ENCODE data around the gene MAPK12.

MAPK12 gene

GRCh38 chr22:50252082-50253045 lies 9.1 kb downstream of the MAPK12 start:
- DNase-seq (ENCODE audit: low spot score): peak; percentile 59

DNA sequence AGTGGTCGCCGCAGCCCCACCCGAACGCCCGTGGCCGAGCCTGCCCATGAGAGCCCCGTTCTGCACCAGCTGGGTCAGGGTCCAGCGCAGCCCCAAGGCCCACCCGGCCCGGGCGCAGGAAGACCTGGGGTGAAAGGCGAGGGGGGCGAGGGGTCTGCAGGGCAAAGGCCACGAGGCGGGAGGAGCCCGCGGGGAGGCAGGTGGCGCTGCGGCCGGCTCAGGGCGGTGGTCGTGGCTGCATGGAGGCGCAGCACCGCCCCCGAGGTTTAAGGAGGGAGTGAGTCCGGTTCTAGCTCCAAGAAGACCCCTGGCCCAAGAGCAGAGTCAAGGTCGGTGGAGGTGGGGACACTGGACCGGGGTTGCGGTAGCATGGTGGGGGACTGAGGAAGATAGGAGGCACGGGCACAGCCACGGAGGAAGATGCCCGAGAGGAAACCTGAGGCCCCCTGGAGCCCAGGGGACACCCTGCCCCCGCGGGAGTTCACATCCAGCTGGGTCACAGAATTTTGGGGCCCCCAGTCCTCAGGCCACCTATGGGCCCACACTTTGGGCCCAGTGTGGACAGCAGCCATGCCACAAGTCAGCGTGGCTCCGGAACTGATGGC lies 9.9 kb downstream of the MAPK12 start:
- no peak for DNase-seq (ENCODE audit: low spot score)

- peak; percentile 50 for DNase-seq (ENCODE audit: low spot score)
Measured at GRCh38 chr22:50250555-50251476, 10.7 kb downstream of the MAPK12 start, which contains the start of gene HDAC10. Gene HDAC10 (minus strand): TSS chr22:50251265. CDS start chr22:50251032, 233 bp downstream.

DNA sequence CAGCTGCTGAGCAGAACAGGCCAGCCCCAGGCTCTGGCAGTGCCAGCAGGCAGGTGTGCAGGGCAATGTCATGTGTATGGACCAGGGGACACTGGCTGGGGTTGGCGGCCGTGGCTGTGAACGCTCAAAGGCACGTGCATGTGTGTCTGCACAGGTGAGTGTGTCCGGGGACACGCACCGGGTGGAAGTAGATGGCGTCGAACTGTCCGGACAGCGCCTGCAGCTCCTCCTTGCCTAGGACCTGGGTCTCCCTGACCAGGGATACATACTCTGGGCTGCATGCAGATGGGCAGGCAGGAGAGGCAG lies 11.3 kb downstream of the MAPK12 start:
- no peak for DNase-seq (ENCODE audit: low spot score)

- no peak for DNase-seq (ENCODE audit: low spot score)
Measured at GRCh38 chr22:50249341-50250248, 11.9 kb downstream of the MAPK12 start.

DNA sequence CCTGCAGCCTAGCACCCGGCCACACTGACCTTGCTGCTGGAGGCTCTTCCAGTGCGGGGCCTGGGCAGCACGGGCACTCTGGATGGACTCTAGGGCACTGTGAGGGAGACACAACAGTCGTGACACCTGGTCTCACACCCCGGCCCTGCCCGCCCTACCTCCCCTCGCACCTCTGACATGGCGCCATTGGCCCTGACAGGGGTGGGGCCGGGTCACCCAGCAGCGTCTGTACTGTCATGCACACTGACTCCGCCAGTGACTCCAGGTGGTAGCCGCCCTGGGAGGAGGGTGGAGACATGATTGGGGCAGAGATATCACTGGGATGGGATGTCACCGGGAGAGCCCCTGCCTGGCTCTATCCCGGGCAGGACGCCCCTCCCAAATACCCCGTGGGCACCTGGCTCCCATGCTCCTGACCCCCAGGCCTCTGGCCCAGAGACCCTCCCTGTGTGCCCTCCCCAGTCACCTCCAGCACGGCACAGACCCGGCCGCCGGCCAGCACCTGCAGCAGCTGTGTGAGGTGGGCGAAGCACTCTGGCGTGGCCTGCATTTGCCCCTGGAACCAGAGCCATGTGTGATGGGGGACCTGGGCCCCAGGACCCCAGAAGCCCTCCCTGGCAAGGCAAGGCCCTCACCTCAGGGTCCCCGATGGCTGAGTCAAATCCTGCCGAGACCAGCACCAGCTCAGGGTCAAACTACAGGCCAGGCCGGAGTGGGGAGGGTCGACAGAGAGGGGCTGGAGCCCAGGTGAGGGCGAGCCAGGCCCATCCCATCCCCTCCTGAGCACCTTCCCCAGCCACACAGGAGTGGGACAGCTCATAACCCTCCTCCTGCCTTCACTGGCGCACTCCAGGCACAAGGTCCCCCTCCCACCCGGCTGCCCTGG lies 13.0 kb downstream of the MAPK12 start:
- DNase-seq (ENCODE audit: low spot score): no peak

GRCh38 chr22:50247748-50248147 lies 13.7 kb downstream of the MAPK12 start:
- DNase-seq (ENCODE audit: low spot score): no peak

- DNase-seq (ENCODE audit: low spot score): no peak
Measured at GRCh38 chr22:50246242-50247175, 15.0 kb downstream of the MAPK12 start.

- no peak for DNase-seq (ENCODE audit: low spot score)
Measured at GRCh38 chr22:50245214-50246072, 16.0 kb downstream of the MAPK12 start.

DNA sequence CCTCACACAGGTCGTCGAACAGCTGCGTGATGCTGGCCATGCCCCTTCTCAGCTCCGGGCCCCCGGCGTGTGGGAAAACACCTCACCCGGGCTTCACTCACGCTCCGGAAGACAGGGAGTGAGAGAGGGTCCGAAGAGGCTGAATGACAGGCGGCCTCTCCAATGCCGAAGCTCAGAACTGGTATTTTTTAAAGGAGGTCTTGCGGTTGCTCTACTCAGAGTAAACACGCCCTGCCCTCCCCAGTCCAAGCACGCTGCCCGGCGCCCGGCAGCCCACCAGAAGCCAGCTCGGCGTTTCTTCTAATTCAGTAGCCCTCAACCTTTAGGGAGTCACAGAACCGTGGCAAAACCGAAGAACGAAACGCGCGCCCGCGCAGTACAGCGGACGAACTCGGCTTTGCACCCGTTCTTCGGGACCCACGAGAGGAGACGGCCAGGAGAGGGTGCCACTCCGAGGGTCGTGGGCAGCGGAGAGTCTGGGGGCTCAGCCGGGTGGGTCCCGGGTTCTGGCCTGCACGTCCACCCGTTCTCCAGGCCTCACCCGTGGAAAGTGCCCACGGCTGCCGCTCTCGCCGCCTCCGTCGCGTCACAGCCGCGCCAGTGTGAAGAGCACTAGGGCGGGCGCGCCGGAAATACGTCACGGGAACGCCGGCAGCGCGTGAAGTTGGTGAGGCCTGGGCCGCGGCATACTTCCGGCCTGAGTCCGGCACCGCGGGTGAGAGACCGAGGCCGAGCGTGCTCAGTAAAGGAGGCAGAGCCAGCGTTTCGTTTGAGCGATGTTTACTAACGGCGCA lies 16.9 kb downstream of the MAPK12 start, which contains the start of gene TUBGCP6:
Gene TUBGCP6 (minus strand): TSS at position 604 of the 794 bp plus-strand sequence. CDS start 564 bp downstream, at position 40.
- peak; percentile 90 for DNase-seq (ENCODE audit: low spot score)

- DNase-seq (ENCODE audit: low spot score): no peak
Measured at GRCh38 chr22:50243685-50244419, 17.6 kb downstream of the MAPK12 start.

GRCh38 chr22:50242406-50242949 lies 19.0 kb downstream of the MAPK12 start:
- DNase-seq (ENCODE audit: low spot score): no peak

- no peak for DNase-seq (ENCODE audit: low spot score)
Measured at GRCh38 chr22:50238755-50239154, 22.7 kb downstream of the MAPK12 start.

DNA sequence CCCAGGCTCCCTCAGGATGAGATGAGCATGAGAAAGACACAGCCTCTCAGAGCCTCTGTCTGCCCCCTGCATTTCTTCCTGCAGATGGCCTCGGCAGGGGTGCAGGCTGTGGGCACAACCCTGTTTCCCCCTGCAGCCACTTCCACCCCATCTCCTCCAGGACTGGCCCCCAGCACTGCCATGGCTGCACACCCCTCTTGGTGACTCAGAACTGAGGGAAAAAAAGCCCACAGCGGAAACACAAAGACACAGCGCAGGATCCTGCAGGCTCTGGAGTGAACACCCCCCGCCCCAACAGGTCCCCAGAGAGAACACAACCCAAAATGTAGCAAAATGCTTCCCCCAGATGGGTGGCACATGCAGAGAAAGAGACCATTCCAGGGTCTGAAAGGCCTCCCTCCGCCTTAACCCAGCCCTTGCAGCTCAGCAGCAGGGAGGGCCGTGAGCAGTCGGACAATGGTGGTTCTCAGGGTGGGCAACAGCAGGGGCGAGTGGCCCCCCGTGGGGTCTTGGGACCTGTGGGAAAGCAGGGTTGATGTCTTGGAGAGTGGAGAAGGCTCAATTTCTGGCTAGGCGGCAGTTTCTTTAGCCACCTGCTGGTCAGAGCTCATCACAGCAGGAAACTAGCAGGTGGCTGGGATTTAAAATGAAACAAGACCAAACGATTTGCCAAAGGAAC lies 24.6 kb downstream of the MAPK12 start:
- peak; percentile 48 for DNase-seq (ENCODE audit: low spot score)

GRCh38 chr22:50233223-50233622 lies 28.3 kb downstream of the MAPK12 start:
- no peak for DNase-seq (ENCODE audit: low spot score)
